DMS53 treated with DMSO at 0.1 percent for 48 hours (cell line): Measurements from ENCODE around the gene TNFRSF13B.
"Not testable (repeated sequence)": the region's sequence is repeated elsewhere in the genome, so short reads cannot be mapped to it uniquely, and the experiment has no call there.

Experiments
- DNase-seq: peaks from one replicate; lab custom pipeline; 2025; ENCODE audit not compliant: unreplicated experiment; lab: John Stamatoyannopoulos, UW

Gene TNFRSF13B

DNA sequence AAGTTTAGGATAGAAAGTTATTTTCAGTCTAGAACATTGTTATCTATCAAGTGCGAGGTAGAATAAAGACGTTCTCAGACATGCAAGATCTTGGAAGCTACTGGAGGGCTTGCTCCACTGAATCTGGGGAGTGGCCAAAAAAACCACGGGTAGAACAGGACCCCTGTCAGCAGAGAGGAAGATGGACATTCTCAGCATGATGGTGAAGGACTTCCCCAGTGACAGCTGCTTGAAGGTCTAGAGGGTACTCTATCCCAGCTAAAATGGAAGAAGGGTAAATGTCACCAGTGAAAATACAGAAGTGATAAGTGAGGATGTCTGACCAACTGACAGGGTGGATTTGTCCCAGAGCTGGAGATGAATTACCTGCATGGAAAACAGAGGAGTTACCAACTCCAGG lies 10.1 kb downstream of the TNFRSF13B start:
- no peak for DNase-seq

DNA sequence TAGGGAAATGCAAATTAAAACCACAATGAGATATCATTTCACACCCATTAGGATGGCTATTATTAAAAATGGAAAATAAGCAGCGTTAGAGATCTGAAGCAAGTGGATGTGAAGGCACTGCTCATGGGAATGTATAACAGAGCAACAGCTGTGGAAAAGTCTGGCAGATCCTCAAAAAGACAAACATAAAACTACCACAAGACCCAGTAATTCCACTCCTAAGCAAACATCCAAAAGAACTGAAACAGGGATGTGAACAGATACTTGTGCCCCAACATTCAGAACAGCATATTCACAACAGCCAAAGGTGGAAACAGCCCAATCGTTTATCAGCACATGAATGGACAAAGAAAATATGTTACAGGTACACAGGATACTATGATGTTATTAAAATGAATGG lies 10.9 kb downstream of the TNFRSF13B start:
- not testable (repeated sequence) for DNase-seq

DNA sequence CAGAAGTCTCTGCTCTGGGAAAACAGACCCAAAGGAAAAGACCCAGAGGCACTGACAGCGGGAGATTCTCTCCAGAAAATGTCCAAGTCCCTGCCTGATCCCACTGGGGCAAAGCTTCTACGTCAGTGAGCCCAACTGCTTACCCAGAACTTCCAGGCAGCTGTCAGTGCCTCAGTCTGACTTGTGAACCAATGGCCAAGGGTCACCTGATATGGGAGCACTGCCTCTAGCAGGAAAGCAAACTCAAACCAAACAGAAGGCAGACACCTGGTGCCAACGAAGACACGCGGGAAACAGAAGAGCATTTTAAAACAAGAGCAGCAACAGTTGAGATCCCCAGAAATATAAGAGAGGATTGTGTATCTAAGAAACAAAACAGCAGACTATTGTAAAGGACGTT lies 16.9 kb downstream of the TNFRSF13B start:
- not testable (repeated sequence) for DNase-seq

DNA sequence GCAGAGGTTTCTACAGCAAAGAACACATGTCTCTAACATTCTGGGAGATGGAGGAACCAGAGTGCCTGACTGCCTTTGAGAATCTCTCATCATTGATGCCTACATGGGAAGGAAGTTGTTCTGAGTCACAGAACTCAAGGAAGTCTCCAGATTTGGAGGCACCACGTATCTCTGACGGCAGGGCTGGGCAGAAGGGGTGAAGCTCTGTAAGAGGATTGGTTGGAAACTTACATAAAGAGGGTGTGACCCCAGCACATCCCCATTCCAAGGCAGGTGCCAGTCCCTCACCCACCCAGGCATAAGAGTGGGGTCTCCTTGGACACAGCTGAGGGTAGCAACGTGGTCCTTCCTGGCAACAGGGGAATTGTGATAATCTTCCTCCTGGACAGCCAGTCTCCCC lies 17.4 kb downstream of the TNFRSF13B start:
- DNase-seq = no peak

DNA sequence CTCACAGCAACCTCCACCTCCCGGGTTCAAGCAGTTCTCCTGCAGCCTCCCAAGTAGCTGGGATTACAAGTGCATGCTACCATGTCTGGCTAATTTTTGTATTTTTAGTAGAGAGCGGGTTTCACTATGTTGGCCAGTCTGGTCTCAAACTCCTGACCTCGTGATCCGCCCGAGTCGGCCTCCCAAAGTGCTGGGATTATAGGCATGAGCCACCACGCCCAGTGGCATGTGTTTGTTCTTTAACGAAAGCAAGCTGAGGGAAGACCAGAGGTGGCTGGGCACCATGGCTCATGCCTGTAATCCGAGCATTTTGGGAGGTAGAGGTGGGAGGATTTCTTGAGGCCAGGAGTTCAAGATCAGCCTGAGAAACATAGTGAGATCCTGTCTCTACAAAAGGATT lies 18.1 kb downstream of the TNFRSF13B start:
- DNase-seq = no peak

DNA sequence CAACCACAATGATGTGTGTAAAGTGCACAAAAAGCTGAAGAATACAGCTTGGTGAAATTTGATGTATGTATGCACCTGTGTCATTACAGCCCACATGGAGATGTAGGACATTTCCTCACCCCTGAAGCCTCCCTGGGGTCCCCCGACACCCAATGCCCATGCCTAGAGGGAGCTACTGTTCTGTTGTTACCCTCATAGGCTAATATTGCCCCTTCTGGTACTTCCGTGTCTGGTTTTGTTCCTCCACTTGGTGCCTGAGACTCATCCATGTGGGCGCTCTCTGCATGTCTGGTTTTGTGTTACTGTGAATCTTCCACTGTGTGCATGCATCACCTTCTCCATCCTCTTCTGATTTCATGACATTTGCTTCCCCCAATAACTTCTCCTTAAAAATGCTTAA lies 18.6 kb downstream of the TNFRSF13B start:
- DNase-seq = no peak

DNA sequence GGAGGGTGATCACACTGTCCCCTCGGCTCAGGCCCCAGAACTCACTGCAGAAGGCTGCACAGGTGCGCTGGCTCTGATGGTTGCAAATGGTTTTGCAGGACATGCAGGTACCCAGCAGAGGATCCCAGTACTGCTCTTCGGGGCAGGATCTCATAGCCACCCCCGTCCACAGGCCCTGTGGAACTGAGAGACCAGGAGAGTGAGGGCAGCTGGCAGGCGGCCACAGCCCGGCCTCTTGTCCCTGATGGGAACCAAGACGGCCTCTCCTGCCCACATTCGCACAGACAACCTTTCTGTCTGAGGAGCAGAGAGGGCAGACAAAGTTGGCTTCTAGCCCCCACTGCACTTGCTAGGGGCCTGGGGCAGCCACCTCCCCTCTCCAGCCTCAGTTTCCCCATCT lies 19.5 kb downstream of the TNFRSF13B start:
- DNase-seq = no peak

DNA sequence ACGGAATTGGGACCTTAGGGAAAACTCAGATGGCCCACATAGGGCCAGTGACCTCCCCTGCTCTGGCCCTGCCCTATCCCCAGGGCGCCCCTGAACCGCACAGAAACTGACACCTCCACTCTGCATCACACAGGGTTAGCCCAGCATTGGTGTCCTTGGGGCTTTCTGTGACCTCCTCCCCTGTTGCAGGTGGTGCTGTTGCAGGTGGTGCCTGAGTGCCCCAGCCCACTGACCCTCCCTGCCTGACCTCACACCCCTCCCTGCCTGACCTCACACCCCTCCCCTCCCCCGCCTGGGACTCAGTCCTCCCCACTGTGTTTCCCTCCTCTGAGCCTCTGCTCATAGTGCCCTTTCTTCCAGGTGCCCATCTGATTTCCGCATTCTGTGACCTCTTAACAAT lies 21.4 kb downstream of the TNFRSF13B start:
- DNase-seq = no peak

DNA sequence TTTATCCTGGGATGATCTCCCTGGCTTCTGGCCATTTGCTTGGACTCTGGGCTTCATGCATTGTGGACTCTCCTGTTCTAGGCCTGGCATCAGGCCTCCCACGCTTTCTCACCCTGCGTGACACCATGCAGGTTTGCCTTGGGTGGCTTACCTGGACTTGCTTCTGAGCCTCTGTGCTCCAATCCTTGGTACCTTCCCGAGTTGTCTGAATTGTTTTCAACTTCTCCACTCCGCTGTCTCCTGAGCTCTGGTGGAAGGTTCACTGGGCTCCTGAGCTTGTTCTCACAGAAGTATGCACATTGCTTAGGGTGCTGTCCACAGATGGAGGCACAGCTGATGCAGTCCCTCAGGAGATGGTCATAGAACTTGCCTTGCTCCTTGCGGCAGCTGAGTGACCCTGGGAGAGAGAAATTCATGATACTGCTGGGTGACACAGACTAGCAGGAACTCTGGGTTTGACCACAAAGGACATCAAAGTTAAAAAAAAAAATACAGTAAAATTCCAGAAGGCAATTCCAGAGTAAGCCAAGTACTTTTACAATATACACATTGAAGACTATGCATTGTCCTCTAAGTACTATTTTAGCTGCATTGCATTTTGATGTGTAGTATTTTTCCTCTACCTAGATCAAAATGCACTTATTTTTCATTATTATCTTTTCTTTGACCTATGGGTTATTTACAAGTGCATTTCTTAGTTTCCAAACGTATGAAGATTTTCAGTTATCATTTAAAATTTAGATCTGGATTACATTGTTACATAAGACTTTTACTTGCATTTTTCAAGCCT lies 23.1 kb downstream of the TNFRSF13B start:
- no peak for DNase-seq

DNA sequence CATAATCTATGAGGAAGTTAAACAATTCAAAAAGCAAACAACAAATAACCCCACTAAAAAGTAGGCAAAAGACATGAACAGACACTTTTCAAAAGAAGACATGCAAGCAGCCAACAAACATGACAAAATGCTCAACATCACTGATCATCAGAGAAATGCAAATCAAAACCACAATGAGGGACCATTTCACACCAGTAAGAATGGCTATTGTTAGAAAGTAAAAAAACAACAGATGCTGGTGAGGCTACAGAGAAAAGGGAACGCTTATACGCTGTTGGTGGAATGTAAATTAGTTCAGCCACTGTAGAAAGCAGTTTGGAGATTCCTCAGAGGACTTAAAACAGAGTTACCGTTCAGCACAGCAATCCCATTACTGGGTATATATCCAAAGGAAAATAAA lies 24.4 kb downstream of the TNFRSF13B start:
- no peak for DNase-seq

DNA sequence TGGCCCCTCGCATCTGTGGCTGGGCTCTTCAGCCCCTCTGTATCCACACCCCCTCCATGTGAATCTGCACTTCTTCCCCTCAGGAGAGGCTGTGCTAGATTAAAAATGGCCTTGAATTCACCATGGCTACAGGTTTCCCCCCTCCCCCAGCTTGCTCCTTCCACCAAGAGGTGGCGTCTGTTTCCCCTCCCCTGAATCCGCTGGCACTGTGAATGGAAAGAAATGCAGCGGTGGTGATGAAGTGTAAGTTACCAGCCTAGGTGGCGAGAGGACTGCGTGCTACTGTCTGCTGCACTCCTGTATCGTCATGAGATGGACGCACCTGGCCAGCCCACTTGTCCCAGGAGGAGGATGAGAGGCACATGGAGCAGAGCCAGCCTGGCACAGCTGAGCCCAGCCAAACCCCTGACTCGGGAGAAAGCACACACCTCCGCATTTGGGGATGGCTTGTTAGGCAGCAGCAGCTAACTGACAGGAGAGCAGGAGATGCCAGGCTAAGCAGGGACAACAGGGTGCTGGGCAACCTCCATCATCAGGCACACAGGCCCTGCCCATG lies 26.2 kb downstream of the TNFRSF13B start:
- no peak for DNase-seq

DNA sequence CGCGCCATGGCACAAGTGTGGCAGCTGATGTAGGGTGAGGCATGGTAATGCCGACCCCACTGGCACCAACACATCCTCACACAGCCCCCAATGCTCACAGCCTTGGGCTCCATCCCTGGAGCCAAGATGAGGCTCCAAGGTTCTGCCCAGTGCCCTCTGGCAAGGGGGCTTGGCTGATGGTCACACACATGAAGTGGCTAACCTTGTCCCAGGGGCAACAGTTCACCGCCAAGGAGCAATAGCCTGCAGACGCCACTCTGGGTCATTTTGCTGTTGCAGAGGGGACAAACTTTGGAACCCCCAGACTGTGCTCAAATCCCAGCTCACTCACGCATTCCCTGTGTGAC lies 26.8 kb downstream of the TNFRSF13B start:
- DNase-seq = no peak

DNA sequence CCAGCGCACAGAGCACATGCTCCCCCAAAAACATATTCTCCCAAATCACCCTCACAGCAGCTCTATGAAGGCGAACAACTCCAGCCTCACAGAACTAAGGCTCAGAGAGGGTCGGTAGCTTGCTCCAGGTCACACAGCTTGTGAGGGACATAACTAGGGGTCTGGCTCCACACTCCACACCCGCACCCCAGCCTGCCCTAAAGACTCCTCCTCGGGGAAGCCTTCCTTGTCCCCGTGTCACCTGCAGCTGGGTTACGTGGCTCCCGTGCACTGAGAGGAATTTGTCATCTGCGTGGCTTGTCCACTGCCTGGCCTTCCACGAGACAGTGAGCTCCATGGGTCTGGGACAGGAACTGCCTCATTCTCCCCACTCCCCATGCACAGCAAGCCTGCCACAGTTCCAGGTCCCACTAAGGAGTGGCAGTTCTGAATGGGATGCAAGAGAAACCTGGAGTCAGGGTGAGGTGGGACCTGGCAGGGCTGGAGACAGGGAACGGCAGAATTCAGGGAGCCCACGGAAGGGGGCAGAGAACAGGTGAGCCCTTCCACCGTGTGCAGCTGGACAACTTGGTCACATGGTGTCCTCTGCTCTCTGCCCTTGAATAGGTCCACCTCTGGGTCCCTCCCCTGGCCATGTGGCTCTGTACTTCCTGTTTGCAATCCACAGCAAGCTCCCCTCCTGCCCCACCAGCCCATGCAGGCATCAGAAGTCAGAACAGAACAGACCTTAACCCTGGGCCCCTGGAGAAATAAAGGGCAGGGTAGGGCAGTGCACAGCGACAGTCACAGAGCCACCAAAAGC lies 27.4 kb downstream of the TNFRSF13B start:
- no peak for DNase-seq

DNA sequence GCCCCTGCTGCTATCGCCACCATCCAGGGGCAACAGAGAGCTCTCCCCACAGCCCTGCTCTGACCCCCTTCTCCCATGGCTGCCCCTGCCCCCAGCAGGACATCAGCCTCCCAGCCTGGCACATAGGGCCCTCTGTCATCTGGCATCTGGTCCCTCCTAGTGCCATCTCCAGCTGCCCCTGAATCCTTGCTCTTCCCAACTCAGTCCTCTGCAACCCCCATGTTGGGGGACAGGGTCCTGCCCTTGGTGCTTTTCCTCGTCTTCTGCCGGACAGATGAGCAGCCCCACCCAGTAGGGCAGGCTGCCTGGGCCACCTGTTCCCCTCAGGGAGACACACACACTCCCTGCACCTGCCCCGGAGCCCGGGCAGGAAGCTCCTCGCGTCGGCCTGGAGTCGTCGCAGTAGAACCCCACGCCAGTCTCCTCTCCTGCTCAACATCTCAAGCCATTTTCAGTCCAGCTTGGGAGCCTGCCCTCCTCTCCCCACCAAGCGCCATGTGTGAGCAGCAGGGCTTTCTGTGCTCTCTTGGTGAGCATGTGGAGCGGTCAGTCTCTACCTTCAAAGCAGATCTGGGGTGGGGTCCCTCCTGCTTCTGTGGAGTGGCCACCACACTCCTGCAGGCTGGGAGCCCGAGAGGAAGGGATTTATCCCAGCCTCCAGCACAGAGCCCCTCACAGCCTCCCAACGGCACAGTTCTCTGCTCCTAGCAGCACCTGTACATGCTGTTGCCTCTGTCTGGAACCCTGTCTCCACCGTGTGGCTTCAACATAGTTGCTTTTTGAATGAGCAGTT lies 28.2 kb downstream of the TNFRSF13B start:
- DNase-seq = no peak

DNA sequence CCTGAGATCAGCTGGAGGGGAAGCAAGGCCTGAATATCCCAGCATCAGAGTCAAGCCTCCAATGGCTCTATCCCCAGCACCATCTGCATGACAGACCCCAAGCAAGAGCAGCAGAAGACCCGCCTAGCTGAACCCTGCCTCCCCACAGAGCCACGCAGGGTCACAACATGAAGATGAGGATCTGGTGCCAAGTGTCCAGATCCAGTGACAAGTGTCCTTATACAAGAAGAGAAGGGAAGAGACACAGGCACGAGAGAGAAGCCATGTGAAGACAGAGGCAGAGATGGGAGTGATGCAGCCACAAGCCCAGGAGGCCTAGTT lies 28.9 kb downstream of the TNFRSF13B start:
- no peak for DNase-seq

DNA sequence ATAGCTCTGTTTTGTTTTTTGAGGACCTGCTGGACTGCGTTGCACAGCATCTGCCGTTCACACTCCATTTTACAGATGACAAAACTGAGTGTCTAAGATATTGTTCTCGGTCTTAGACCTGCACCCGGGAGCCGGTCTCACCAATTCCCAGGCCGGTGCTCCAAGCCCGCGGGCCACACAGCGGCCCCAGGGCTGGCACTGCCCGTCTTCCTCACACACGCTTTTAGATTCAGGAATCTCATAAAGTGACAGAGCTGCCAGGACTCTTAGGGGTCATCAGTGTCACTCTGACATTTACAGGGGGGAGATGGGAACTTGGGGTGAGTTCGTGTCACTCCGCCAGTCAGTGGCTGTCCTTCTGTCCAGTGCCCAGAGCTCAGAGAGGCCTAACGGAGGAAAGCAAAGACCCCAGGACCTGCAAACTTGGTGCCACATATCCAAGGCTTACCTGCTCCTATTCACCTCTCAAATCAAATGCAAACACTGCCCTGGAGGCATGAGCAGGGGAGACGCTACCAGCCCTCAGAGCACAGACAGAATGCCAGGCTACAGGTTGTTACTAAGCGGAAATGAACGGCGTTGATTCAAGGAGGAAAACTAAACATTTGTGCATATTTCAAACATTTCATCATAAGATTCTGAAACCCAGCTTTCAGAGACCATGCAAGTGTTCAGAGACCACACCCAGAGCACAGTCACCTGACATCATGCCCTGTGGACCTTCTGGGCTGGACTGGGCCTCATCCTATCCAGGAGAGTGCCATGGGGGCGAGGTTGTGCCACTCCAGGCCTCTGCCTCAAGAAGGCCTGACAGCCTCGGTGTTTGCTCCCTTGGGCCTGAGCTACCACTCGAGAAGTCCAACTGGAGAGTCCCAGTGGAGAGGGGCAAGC lies 29.5 kb downstream of the TNFRSF13B start:
- DNase-seq = no peak

DNA sequence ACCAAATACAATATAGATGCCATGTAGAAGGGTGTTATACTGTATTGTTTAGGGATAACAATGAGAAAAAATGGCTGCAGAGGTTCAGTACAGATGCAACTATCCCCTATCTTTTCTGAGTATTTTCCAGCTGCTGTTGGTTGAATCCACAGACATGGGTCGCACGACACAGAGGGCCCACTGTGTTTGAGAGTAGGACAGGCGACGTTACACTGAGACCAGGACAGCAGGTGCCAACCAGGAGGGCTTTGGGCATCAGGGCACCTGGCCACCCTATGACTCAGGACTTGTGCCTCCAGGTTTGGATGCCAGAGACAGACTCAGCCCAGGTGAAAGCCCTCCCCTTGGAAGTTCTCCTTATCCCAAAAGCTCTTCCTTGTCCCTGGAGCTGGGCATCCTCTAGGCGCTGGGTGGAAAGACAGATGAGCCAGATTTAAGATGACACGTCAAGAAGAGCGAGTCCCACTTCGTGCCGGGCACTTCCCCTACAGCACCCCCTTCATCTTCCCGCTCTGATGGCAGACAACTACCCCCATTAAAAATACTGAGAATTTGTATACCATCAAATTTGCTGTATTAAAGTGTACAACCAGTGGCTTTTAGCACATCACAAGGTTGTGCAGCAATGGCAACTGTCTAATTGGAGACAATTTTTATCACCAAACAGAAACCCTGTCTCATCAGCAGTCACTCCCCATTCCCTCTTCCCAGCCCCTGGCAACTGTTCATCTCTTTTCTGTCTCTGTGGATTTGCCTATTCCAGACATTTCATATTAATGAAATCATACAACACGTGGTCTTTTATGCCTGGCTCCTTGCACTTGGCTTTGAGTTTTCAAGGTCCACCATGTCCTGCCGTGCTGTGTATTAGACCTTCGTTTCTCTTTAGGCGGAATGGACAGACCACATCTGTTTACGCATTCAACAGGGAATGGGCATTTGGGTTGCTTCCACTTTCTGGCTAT lies 30.6 kb downstream of the TNFRSF13B start:
- DNase-seq = no peak

DNA sequence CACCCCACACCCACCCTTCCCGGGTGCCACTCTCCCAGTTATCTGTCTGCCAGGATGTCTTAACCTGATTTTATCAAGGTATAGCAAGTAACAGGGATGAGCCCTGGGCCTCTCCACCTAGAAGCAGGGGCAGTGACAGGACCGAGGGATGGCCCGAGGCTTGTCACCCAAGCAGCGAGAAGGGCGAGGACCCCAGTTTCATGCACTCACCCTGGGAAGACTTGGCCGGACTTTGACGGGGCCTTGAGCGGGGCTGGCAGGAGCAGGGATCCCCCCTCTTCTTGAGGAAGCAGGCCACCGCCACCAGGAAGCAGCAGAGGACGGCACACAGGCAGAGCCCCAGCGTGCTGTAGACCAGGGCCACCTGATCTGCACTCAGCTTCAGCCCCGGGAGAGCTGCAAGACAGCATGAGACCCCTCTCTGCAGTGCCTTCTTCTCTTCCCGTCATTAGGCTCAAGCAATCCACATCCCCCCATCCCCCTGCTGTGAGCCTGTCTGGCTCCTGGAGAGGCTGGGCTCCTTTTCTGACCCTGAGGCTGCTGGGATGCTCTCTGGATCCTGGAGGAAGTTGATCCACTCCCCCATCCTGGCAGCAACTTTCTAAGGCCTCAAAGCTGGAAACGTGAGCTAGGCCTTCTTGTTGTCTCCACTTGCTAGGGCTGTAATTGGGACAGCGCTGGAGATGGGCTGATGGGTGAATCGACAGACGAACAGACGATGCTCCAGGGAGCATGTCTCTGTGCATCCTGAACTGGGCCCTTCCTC lies 31.6 kb downstream of the TNFRSF13B start:
- DNase-seq = no peak

DNA sequence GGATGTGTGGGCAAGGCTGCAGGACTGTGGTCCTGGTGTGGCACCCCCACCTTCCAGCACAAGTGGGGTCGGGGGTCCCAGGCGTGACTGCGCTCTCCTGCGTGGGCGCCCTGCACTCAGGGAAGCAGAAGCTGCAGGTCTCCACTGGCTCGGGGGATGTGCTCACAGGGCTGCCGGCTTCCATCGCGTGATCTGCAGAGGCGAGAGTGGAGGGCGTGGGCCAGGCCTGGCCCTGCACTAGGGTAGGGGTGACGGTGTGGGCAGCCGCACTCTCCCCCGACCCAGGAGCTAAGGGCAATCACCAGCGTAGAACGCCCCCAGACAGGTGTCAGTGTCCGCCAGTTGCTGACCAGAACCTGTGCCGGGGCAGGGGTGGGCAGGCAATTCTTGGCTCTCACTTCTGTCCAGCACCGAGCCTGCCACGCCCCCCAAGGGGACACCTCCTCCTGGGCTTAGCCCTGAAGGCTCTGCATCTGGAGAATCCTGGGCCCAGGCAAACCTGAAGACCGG lies 32.3 kb downstream of the TNFRSF13B start:
- DNase-seq = no peak
